ENCODE measurements around the gene TMOD3.

TMOD3 gene

DNA sequence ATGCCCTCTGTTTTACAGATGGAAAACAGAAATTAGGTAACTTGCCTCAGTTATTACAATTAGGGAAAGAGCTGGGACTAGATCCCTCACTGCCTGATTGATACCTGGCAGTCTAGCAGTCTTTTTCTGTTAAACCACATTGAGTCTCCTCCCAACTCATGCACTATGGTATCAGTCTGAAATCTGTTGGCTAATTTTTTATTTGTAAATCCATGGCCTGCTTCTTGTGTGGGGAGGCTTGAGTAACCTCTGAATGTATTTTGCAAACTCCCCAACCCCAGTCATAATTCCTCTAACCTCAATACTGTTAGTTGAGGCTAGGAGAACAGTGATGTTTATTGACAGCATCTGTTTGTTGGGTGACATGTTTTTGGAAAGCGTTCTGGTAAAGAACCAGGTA is 35.9 kb downstream of the TMOD3 start:
- no peak for TF ChIP-seq GATA2 (IDR thresholded peaks at IDR 0.05; ENCODE audit: low read depth, low read length)
- TF ChIP-seq GATA3 (IDR thresholded peaks at IDR 0.05; ENCODE audit: low read depth, low read length) = no peak

DNA sequence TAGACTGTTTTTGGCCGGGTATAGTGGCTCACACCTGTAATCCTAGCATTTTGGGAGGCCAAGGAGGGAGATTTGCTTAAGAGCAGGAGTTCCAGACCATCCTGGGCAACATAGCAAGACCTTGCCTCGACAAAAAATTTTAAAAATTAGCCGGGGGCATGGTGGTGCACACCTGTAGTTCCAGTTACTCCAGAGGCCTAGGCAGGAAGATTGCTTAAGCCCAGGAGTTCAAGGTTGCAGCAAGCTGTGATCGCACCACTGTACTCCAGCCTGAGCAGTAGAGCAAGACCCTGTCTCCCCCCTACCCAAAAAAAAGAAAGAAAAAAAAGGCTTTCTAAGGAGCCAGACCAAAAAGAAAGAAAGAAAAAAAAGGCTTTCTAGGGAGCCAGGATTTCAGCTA is 36.7 kb downstream of the TMOD3 start:
- TF ChIP-seq GATA3 (IDR thresholded peaks at IDR 0.05; ENCODE audit: low read depth, low read length) (no peak), GATA2 (IDR thresholded peaks at IDR 0.05; ENCODE audit: low read depth, low read length) (no peak)

DNA sequence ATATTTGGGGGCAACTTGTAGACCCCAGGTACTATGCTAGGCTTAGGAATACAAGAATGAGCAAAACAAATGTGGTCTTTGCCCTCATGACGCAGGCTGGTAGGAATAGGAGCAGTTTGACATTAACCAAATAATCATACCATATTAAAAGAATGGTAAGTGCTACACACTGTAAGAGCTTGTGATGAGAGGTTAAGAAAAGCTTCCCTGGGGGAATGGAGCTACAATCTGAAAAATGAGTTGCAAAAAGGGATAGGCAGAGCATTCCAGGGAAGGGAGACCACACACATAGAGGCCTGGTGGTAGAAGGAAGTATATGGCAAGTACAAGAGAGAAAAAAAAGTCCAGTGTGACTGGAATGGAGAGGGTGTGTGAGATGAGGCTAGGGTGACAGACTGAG is 37.3 kb downstream of the TMOD3 start:
- TF ChIP-seq GATA3 (IDR thresholded peaks at IDR 0.05; ENCODE audit: low read depth, low read length) (no peak), GATA2 (IDR thresholded peaks at IDR 0.05; ENCODE audit: low read depth, low read length) (no peak)

DNA sequence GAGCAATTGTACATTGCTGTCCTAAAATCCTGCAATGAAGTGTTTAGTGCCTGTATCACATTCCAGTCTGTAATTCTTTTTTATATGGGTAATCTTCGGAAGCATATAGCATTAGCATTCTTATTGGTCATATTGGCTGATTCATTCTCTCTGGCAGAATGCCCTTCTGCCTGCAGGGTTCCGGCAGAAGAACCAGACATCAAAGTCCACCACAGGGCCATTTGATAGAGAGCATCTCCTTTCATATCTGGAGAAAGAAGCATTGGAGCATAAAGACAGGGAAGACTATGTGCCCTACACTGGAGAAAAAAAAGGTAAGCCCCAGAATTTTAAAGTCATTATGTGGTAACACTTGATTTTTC is 39.6 kb downstream of the TMOD3 start:
- no peak for TF ChIP-seq GATA2 (IDR thresholded peaks at IDR 0.05; ENCODE audit: low read depth, low read length)
- TF ChIP-seq GATA3 (IDR thresholded peaks at IDR 0.05; ENCODE audit: low read depth, low read length) = no peak

DNA sequence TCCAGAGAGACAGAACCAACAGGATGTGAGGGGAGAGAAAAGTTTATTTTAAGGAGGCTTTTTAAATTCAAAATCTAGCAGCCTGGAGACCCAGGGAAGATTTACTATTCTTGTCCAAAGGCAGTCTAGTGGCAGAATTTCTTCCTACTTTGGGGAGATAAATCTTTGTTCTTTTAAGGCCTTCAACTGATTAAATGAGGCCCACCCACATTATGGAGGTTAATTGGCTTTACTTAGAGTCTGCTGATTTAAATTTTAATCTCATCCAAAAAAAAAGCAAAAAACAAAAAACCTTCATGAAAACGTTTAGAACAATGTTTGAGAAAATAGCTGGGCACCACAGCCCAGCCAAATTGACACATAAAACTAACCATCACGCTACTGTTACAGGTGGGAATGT is 41.3 kb downstream of the TMOD3 start:
- TF ChIP-seq GATA2 (IDR thresholded peaks at IDR 0.05; ENCODE audit: low read depth, low read length) (no peak), GATA3 (IDR thresholded peaks at IDR 0.05; ENCODE audit: low read depth, low read length) (no peak)

DNA sequence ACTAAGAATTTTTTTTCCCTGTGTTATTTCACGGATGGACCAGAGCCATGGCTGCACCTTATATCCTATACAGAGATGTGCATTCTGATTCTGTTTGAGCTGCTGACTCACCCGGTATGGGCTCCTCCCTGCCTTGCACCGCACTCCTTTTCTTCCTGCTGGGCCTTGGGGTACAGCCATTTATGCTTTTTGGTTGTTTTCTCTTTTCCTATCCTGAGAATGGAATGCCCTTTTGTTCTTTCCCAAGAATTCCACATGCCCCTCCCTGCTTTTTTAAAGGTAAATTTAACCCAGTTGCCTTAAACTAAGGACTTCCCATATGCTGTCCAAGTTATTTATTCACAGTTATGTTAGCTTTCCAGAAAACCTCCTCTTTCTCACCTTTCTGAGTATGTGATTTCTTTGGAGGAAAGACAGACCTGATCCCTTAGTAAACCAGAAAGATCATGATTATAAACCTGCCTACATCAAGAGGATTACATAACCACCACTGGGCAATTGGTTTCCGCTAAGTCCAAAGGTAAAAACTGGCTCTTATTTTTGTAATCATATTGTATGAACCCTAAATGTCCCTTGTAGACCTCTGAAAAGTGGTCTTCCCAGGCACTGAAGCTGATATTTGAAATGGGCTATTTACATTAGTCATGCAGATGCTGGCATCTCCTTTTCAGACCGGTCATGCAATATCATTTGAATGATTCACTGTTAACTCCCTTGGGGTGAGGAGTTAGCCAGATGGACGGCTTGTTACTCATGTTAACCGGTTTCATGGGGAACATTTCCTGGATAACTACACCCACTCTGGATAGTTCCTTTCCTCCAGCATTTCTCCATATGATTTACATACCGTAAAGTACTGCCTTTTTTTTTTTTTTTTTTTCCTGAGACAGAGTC is 45.5 kb downstream of the TMOD3 start:
- TF ChIP-seq GATA2 (IDR thresholded peaks at IDR 0.05; ENCODE audit: low read depth, low read length) (no peak), GATA3 (IDR thresholded peaks at IDR 0.05; ENCODE audit: low read depth, low read length) (no peak)

DNA sequence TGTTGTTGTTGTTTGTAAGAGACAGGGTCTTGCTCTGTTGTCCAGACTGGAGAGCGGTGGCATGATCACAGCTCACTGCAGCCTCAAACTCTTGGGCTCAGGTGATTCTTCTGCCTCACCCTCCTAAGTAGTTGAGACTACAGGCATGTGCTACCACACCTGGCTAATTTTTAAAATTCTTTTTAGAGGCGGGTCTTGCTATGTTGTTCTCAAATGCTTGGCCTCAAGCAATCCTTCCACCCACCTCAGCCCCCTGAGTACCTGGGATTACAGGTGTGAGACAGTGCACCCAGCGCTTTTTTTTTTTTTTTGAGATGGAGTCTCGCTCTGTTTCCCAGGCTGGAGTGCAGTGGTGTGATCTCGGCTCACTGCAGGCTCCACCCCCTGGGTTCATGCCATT is 46.7 kb downstream of the TMOD3 start:
- no peak for TF ChIP-seq GATA2 (IDR thresholded peaks at IDR 0.05; ENCODE audit: low read depth, low read length)
- no peak for TF ChIP-seq GATA3 (IDR thresholded peaks at IDR 0.05; ENCODE audit: low read depth, low read length)

DNA sequence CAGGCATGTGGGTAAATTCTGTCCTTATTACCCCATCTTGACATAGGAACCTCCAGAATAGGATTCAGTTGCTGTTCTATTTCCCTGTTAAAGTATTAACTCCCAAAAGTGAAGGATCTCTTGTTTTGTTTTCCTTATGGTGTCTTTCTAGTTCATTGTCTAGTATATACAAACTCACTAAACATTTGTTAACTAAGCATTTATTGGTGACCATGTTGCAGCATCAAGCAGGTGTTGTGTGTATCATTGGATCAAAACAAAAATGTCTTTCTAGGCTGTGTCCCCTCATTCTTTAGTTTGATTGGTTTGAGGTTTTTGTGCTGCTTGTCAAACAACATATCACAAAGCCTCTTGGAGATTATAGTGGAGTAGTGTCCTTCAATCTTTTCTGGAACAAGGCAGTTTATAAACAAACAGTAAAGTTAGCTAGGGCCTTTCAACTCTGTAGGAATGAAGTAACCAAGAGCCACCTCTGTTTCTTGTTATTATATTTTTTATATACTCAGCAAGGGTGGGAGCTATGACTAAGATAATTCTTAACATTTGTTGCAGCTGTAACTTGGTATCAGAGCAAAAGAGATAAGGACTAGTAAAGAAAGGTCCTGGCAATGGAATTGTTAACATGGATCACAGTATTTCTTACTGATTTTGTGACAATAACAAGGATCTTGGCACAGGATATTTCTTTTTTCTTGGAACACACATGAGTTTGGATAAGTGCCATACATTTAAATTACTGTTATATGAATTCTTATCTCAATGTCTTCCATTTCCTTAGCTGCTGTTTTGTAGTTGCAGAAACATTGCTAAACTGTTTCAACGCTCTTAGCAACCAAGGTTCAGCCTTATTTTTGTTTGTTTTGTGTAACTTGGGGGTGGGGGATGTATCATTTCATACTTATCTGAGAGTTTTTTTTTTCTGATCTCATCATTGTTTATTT is 49.3 kb downstream of the TMOD3 start:
- TF ChIP-seq GATA3 (IDR thresholded peaks at IDR 0.05; ENCODE audit: low read depth, low read length) = no peak
- TF ChIP-seq GATA2 (IDR thresholded peaks at IDR 0.05; ENCODE audit: low read depth, low read length) = no peak

DNA sequence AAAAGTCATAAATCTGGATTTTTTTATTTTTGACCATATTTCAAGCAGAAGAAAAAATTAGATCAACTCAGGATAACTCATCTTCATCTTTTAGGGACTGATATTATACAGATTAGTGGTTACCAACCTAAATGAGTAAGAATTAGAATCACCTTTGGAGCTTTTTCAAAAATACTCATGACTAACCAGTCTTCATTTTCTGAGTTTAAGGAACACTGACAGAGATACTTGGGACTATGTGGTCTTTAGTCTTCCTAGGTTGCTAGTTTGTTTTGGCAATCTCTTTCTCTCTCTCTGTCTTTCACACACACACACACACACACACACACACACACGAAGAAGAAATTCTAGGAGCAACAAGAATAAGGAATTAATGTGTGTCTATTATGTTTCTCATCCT is 50.1 kb downstream of the TMOD3 start:
- no peak for TF ChIP-seq GATA3 (IDR thresholded peaks at IDR 0.05; ENCODE audit: low read depth, low read length)
- TF ChIP-seq GATA2 (IDR thresholded peaks at IDR 0.05; ENCODE audit: low read depth, low read length) = no peak

DNA sequence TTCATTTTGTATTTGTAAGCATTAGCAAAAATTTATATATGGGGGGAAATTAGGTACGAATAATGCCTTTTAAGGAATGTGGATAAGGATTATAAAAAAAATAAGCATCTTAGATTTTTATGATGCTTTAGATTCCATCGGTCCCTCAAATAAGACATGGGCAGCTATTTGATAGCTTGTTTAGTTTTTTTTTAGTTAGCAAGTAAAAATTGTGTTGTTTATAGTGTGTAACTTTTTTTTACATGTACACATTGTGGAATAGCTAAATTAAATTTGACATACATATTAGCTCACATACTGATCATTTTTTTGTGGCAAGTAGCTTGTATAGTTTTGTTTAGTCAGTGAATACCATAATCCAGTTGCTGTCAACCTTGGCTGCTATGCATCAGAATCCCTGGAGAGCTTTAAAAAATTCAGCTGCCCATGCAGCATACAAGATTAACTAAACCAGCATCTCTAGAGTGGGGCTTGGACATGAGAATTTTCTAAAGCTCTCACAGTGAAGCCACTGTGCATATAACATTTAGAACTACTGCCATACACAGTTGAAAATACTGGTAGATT is 53.9 kb downstream of the TMOD3 start:
- TF ChIP-seq GATA3 (IDR thresholded peaks at IDR 0.05; ENCODE audit: low read depth, low read length) (no peak), GATA2 (IDR thresholded peaks at IDR 0.05; ENCODE audit: low read depth, low read length) (no peak)

DNA sequence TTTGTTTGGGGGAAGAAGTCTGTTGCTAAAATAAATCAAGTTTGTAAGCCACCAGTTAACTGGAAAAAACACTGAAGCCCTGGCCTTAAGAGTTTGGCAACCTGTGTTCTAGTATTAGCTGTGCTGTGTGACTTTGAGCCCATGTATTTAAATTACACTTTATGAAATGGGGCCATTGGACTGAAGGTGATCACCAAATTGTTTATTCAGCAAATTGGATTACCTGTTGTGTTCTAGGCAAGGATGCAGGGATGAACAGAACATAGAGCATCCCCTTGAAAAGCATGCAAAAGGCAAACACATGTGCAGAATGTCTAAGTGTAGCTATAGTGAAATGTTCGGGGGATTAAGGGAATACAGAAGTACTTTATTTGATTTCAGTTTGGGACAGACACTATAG is 54.6 kb downstream of the TMOD3 start:
- no peak for TF ChIP-seq GATA2 (IDR thresholded peaks at IDR 0.05; ENCODE audit: low read depth, low read length)

DNA sequence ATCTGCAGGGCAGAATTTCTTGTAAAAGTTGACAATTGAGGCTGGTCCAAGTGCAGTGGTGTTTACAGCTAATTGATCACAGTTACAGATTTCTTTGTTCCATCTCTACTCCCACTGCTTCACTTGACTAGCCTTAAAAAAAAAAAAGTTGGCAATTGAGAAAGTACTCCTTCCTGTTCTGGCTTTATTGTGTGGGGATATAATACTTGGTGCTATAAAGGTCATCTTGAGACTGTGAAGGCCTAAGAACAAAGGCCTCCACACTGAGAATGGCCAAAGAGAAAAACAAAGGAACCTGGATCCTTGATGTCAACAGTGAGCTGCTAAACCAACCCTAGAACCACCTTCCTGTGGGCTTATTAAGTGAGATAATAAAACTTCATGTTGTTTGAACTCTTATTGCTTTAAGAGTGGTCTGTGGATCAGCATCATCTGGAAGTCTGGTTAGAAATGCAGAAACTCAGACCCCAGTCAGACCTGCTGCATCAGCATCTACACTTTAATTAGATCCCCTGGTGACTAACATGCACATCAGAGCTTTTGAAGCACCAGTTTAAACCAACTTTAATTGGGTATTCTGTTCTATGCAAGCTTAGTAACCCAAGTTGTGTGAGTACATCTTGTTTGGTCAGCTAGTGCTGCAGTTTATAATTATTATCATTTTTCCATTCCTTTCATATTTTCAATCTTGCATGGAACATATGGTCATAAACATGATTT is 55.2 kb downstream of the TMOD3 start:
- TF ChIP-seq GATA2 (IDR thresholded peaks at IDR 0.05; ENCODE audit: low read depth, low read length) (no peak), GATA3 (IDR thresholded peaks at IDR 0.05; ENCODE audit: low read depth, low read length) (no peak)

DNA sequence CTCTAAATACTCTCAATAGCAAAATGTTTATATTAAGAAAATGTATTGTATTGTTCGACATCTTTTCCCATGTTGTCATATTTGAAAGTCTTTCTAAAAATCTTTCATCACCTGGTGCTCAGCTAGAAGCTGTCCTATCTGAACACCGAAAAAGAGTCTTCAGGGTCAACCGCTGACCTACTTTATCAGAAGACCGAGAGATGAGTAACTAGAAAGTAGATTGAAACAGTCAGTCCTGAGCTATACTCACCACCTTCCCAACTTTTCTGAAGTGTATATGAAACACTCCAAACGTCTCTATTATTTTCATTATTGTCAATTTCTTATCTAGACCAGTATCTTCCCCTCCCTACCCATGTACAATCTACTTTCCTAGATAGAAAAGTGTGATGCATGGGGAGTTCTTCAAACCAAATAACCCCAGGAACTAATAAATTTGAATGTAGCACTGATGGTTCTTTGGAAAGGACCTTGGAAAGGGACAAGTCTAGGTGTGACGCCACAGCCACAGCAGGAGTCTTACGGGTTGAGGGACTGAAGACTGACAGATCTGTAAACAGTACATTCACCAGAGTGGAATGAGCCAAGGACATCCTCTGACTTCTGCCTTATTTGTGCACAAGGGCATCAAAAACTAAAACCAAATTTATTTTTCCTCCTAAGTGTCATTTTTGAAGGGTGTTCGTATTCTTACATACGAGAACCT is 58.6 kb downstream of the TMOD3 start:
- TF ChIP-seq GATA3 (IDR thresholded peaks at IDR 0.05; ENCODE audit: low read depth, low read length) (no peak), GATA2 (IDR thresholded peaks at IDR 0.05; ENCODE audit: low read depth, low read length) (no peak)

Data from SH-SY5Y (cell line).